Activated CD8-positive, alpha-beta memory T cell treated with anti-CD3 and anti-CD28 coated beads, Interleukin-2, amount 50 U/mL, for 48 hours (primary cell): Measurements from ENCODE around the gene SPECC1.
"Not testable (repeated sequence)": the region's sequence is repeated elsewhere in the genome, so short reads cannot be mapped to it uniquely, and the experiment has no call there.

Experiments used
- DNase-seq: peaks from one replicate; pipeline ENCODE4 v3.0.0-alpha.2; 2020

SPECC1 gene

DNA sequence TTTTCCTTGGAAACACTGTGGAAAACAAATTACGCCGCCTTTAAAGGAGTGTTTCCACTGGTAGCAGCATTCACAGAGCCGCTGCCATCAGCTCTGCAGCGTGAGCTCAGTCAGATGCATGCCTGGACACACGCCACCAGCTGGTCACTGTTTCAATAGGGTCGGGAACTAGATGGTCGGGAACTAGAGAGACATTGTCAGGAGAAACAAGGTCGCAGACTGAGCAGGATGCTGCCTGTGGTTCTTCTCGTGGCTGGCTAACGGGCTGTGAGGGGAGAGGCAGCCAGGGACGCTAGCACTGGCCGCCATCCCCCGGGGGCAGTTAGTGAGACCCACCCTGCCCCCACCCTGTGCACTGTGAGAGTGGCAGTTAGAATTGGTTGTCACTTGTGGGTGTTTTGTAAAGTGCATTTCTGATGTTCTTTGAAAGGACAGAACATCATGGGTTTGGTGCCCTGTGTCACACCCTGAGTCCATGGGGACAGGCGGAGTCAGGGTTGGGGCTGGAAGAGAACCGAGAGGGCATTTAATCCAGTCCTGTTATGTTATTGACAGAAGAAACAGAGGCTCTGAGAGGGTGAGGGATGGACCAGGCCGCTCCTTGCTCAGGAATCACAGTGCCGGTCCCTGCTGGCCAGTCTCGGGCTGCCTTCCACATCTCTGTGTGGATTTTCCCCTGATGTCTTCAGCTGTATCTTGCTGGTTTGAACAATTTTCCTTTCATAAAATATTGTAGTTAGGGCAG is 86.3 kb downstream of the SPECC1 start:
- no peak for DNase-seq

DNA sequence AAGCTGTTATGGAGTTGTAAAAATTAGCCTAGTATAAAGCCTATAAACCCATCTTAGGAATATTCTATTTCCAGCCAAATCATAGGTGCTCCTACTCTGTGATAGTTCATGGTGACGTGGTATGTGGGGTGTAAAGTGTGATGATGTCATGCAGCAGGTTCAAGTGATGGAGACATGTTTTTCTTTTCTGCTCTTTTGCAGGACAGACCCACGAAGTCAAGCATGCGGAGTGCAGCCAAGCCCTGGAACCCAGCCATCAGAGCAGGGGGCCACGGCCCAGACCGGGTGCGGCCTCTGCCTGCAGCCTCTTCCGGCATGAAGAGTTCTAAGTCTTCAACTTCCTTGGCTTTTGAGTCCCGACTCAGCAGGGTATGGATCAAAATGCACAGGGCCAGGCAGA is 87.3 kb downstream of the SPECC1 start:
- DNase-seq: no peak

DNA sequence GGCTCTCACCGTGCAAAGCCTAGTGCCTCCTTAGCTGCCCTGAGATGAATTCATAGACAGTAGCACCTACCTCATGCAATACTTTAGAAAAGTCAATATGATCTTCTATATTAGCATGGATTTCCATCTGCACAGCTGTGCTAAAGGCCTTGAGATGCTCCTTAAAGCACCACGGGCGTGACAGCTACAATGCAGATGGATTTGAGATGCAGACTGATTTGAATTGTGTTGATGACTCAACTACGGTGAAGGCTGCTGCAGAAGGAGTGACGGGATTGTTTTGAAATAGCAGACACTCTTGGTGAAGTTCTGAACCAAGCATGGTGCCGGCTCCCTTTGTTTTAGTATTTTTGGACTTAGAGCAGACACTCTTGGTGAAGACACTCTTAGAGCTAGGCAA is 88.2 kb downstream of the SPECC1 start:
- DNase-seq: no peak

DNA sequence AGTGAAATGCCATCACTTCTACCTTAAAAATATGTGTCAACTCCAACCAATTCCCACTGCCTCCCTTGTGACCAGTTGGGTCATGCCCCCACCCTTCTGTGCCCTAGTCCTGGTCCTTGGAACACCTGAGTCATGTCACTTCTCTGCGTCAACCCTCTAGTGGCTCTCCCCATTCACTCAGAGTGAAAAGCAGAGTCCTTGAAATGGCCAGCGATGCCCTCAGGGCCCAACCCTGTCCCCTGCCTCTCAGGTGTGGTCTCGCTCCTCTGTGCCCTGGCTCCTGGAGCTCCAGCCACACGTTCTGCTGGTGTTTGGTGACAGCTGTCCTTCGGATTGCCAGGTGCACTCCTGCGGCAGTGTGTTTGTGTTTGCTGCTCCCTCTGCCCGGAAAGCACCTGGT is 89.2 kb downstream of the SPECC1 start:
- no peak for DNase-seq

DNA sequence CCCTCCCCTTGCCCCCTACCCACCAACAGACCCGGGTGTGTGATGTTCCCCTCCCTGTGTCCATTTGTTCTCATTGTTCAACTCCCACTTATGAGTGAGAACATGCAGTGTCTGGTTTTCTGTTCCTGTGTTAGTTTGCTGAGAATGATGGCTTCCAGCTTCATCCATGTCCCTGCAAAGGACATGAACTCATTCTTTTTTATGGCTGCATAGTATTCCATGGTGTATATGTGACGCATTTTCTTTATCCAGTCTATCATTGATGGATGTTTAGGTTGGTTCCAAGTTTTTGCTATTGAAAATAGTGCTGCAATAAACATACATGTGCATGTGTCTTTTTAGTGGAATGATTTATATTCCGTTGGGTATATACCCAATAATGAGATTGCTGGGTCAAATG is 91.6 kb downstream of the SPECC1 start:
- not testable (repeated sequence) for DNase-seq

DNA sequence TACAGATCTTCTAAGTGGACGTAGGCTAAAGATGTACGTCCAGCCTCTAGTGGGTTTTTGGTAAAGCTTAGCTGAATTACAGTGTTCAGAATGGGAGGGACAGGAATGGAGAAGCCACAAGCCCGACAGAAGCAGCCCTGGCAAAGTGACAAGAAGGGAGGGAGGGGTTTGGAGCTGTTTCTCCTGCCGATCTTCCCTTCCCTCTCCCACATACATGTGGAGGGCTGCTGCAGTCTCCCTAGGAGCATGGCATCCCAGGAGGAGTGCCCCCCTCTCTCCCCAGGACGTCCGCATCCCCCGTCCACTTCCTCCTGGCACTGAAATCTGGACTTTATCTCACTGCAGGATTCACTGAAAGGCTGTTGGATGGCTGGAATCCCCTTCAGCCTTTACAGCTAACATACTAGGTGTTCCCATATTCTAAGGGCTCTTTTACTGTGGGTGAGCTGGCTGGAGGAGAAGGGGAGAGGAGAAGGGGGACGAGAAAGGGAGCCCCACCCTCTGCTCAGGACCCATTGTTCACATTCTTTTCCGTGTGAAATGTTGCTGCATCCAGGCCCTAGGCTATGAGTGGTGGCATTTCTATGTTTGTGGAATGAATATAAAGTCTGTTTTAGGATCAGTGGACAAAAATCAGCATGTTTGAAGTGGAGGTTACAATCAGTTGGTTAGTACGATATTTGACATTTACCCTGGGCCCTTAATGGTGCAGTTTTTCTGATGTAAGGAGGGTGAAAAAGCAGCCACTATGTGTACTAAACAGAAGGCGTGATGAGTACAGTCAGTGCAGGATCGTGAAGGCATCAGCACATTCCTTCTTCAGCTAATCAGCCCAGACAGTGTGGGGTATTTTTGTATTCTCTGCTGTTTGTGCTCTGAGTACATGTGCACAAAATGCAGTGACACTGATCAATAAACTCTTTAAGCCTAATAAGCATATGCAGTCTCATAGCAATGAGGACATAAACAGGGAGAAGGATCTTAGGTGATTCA is 94.6 kb downstream of the SPECC1 start:
- no peak for DNase-seq

DNA sequence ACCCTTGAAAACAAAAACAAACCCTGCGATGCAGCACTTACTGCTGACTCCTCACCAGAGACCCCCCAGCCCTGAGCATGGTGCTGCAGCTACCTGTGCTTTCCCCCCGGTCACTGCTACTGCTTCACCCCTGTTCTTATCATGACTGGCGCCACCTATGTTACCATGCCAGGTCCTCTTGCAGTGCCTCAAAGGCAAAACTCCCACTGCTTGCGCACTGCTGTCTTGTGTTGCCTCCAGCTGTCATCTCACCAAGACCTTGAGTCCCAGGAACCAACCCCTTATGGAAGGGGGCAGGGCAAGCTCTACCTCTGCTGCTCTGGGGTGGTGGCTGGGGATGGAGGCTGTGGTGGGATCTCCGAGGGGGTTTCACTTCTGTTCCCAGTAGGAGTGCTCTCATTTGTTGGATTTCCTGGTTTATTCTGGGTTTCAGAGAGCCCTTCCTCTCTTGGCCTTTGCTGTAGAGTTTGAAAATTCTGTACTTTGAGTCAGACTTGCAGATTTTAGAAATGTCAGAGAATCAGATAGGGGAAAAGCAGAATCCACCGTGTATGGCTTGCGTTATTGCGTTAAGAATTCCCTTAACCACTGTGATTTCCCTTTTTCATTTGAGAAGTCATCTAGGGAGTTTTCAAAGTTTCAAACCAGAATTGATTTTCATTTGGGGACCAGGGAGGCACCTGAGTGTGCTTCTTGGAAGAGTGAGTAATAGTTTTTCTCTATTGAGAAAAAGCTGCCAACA is 96.6 kb downstream of the SPECC1 start:
- DNase-seq: no peak

DNA sequence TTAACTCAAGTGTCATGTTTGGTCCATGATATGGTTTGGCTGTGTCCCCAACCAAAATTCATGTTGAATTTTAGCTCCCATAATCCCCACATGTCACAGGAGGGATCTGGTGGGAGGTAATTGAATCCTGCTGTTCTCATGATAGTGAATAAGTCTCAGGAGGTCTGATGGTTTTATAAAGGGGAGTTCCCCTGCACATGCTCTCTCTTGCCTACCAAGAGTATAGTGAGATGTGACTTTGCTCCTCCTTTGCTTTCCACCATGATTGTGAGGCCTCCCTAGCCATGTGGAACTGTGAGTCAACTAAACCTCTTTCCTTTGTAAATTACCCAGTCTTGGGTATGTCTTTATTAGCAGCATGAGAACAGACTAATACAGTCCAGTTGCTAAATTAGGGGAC is 97.3 kb downstream of the SPECC1 start:
- not testable (repeated sequence) for DNase-seq

DNA sequence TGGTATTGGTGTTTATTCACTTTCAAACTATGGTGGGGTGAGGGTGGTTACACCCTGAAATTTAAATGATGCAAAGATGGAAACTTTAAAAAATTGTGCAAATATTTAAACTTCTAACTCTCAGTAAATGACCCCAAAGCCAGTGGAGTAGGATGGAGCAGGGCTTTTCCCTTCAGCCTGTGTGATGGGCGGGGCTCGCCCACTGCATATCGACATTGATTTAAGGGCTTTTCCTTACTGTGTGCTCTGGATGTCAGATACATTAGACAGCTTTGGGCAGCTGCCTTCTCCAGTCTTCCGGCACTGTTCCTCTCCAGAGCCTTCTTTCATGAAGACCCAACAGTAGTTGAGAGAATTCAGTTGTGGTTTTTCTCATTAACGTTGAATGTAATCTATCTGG is 99.9 kb downstream of the SPECC1 start:
- DNase-seq: no peak

DNA sequence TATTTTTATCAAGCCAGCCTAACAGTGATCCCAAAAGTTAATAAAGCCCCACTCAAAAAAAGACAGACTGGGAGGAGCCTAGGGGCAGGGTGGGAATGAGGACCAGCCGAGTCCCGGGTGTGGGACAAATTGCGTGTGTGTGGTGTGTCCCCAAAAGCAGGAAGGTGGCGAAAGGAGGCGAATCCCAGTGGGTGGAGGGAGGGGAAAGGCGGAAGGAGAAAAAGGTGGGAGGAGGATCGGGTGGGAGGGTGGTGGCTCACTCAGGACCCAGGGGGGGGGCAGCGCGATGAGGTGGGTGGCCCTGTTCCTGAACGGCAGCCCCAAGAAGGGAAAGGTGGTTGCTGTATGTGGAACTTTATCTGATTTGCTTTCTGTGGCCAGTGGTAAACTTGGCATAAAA is 102.4 kb downstream of the SPECC1 start:
- DNase-seq: no peak

DNA sequence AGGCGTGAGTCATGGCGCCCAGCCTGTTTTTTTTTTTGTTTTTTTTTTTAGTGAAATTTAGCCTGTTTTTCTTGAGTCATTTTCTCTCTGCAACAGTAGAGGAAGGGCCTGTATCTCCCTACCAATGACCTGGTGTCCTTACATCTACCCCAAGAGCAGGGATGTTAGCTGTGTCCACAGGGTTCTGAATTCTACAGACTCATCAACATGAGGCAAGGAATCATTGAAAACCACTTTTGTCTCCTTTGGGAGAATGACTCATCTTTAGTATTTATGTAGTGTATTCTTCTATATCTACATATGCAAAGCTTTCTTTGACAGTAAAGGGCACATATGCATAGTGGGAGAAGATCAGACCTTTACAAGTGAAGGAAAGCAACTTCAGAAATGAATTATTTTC is 105.3 kb downstream of the SPECC1 start:
- DNase-seq: no peak

DNA sequence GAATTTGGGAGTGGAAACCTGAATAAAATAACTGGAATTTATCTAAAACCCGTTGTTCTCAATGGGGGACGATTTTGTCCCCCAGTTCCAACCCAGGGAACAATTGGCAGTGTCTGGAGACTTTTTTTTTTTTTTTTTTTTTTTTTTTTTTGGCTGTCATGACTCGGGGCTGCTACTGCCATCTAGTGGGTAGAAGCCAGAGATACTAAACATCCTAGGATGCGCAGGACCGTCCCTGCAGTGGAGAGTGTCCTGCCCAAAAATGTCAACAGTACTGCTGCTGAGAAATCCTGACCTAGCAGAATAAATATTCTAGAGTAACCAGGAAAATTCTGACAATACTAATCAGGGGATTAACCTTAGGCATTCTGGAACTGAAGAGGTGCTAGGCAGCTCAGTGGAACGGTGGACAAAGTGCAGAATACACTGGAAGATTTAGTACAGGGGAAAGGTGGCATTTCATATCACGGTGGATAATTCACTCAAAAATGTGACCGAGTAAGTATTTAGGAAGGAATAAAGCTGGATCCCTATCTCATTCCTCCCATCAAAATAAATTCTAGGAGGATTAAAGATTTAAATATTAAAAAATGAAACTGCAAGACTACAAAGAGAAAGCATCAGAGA is 107.6 kb downstream of the SPECC1 start:
- DNase-seq: no peak

DNA sequence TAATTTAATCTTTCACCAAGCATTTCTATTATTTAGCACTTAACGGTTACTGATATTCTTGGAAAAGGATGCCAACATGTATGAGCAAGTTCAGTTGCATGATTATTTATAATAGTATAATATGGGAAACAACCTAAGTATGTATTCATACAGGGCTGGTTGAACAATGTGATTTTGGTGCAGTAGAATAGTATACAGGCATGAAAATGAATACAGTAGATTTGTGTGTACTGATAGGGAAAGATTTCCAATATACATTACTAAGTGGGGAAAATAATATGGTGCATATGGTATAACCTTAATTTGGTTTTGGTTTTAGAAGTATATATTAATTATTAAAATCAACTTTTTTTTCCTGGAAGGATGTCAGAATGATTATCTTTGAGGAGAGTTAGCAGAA is 109.1 kb downstream of the SPECC1 start:
- DNase-seq: no peak

DNA sequence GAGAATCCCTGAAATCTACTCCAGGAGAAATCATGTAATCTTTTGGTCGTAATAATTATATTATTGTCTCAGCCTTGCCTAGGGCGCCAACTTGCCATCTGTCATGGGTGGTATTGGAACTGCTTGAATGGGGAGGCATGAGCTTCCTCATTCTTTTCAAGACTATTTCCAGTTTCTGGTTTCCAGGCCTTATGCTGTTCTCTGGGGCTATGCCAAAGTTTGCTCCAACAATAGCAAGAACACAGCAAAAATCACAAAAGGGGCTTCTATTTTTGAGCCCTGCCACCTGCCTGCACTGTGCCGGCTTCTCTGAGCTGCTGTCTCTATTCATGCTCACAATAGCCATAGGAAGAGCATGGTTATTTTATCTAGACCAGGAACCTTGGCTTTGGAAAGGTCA is 111.7 kb downstream of the SPECC1 start:
- no peak for DNase-seq

DNA sequence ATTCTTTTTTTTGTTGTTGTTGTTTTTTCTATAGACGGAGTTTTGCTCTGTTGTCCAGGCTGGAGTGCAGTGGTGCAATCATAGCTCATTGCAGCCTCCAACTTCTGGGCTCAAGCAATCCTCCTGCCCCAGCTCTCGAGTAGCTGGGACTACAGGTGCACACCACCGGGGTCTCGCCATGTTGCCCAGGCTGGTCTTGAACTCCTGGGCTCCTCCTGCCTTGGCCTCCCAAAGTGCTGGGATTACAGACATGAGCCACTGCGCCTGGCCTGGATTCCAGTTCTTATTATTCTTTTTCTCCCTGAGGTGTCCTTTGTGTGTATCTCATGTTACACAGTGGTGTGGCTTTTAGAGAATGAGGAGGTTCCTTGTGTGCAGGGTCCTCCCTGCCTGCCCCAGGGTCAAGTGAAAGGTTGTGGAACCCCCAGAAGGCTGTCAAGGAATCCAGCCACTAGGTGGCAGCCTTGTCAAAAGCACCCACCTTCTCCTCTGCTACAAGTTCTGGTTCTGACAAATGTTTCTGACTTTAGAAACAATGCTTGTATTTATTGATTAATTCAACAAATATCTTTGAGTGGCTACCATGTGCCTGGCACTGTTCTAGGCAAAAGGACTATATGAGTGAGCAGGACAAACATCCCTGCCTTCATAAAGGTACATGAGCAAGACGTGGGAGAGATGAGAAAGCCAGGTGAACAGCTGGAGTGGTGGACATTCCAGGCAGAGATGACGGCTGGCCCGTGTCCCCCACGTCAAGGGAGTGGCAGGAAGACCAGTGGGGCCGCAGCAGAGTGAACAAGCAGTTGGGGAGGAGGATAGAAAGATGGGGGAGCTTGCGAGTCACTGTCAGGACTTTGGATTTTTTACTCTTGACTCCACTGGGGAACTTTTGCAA is 112.4 kb downstream of the SPECC1 start:
- DNase-seq: peak; percentile 81

DNA sequence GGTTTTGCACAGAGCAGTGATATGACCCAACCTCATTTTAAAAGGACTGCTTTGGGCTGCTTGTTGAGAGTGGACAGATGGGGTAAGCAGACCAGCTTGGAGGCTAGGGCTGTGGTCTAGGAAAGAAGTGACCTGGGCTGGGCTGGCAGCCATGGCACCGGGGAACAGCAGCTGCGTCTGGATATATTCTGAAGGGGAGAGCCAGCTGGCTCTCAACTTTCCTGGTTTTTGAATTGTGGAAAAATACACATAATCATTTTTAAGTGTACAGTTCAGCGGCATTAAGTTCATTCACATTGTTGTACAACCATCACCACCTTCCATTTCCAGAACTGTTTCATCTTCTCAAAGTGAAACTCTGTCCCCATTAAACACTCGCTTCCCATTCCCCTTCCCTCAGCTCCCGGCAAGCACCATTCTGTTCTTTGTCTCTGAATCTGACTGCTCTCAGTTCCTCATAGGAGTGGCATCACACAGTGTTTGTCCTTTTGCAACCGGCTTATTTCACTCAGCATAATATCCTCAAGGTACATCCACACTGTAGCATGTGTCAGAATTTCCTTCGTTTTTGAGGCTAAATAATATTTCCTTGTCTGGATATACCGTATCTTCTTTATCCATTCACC is 113.2 kb downstream of the SPECC1 start:
- DNase-seq: no peak

DNA sequence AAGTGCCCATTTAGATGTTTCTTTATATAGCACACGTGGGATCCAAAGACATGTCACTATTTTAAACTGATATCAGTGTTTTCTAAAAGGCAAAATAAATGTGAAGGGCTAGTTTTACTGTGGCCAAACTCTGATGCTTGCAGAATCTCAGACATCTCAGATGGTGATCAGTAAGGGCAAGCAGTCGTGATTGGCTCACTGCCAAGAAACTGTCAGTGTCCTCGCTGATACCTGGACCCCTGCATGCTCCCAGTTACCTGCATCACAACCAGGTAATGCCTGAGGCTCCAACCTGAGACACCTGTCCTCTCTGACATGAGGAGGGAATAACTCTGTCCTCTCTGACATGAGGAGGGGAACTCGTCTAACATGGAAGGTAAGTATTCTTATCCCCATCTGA is 114.0 kb downstream of the SPECC1 start:
- DNase-seq: no peak

DNA sequence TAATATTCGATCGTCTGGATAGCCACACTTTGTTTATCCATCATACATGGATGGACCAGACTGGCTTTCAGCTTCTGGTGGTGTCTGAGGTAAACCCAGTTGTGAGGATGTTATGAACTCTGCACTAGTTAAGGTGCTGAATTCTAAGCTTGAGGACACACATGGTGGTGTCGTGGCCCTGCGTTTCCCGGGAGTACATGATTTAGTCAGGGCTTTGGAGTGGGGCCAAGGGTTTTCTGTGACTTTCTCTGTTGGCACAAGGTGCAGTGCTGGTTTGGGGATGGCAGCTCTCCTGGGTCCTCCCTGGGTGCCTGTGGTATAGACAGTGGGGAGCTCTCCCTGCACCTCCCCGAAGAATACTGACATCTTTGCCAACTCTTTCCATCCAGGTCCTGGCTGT is 116.6 kb downstream of the SPECC1 start:
- DNase-seq: no peak

DNA sequence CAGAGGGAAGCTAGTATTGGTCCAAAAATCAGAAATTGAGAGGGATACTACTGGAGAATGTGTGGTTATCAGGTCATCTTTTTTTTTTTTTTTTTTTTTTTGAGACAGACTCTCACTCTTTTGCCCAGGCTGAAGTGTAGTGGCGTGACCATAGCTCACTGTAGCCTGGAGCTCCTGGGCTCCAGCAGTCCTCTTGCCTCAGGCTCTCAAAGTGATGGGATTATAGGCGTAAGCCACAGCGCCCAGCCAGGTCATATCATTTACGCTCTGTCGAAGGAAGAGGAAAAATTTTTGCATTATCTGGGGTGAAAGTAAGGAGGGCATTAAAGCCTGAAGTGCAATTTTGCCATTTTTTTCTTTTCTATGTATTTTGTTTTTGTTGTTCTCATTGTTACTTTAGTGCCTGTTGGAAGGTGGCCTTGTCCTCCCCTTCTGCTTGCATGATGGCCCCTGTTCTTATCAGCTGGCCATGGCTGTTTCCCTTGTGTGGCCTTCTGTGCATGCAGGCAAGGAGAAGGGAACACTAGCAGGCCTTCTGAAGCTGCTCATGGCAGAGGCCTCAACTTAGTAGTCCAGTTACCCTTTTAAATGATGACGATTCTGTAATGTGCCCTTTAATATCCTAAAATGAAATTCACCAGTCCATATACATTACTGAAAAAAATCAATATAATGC is 118.3 kb downstream of the SPECC1 start:
- DNase-seq: no peak

DNA sequence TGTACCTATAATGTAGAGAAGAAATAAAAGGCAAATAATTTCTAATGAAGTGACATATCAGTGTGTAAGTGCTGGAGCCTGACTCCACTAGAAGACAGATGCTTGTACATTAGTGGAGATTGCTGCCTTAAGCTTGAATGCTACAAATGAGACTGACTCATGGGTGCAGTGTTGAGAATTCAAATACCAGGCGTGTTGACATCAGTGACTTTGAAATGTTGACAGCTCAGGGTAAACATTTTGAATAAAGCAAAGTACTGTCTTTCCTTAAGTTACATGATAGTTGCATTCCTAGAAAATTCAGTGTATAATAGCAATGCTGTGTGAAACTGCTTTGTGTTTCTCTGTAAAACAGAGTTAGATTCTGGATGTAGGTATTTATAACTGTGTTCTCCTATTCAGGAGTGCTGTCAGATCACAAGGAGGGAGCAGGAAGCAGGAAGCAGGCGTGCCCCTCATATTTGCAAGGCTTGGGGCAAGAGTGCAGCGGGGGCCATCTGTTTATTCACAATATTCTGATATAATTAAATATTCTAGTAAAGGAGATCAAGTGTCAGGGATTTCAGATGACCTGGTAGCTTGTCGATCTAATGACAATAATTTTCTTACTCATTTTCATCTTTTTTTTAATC is 119.0 kb downstream of the SPECC1 start:
- no peak for DNase-seq
